GM21381 (cell line): ENCODE data around the gene FDPS.
"Not testable (repeated sequence)": the region's sequence is repeated elsewhere in the genome, so short reads cannot be mapped to it uniquely, and the experiment has no call there.

ENCODE experiments used
- ATAC-seq: cut with Tn5 transposase; IDR thresholded peaks from one replicate; pipeline ENCODE4 v1.9.1; 2021; ENCODE audit warnings: mild to moderate bottlenecking, moderate library complexity; ENCODE audit not compliant: unreplicated experiment

Gene FDPS

DNA sequence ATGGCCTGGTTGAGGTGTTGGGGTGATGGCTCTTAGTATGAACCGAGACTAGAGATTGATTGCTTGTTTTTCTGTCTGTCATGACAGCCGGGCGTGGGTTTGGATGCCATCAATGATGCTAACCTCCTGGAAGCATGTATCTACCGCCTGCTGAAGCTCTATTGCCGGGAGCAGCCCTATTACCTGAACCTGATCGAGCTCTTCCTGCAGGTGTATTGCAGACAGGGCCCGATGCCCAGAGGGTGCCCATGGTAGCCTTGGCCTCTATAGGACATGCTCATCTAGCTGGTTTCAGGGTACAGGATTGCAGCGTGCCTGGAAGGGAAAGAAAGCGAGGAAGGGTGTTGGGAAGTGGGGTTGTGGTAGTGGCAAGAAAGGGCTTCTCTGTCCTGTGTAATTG, 9.4 kb downstream of the FDPS start:
- no peak for ATAC-seq

DNA sequence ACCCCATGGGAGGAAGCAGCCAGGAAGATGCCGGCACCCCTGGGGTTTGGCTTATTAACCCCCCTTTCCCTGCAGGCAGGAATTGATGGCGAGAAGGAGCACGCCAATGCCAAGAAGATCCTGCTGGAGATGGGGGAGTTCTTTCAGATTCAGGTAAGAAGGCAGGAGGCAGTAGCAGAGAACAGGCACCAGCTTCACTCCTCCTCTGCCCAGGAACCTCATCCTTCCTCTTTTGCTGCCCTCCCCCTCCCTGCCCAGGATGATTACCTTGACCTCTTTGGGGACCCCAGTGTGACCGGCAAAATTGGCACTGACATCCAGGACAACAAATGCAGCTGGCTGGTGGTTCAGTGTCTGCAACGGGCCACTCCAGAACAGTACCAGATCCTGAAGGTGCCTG, 10.9 kb downstream of the FDPS start:
- ATAC-seq: no peak

- ATAC-seq: no peak
Observed at GRCh38 chr1:155320252-155320651, 11.6 kb downstream of the FDPS start.

DNA sequence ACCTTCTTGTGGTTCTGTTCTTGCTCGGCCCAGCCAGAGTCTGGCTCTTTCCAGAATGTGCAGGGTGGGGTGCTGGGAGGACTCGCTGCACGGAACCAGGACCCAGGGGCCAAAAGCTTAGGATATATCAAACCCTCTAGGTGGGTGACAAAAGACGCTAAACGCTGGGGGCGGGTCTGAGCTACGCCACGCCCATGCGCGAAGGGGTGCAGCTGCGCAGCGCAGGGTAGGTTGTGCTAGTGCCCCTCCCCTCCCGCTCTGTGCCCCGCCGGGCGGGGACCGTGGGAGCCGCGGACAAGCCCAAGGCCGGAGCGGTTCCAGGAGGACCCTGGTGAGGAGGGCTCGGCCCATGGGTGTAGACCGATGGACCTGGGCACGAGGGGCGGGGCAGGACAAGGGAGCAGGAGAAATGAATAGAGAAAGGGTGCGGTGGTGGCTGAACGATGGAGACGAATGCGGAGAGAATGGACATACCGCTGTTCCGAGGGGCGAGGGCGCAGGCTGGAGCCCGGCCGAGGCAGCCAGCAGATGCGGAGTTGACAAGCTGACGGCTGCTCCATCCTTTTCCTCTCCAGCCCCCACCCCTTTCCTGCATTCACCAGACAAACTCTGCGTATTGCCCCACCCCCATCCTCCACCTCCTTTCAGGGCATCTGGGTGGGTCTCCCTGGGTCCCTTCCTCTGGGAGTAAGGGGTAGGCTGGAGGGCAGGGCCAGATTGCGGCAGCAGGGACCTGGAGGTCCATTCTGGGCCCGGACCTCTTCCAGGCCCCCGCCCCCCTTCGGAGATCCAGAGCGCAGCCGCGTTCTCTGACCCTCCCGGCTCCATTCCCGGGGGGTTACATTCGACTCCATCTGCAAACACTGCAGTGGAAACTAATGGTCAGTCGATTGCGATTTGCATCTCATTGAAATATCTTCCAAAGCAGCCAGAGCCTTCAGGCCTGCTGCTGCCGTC, 12.3 kb downstream of the FDPS start, which contains the start of gene RUSC1:
TSS of gene RUSC1 (plus strand) at position 234 of the 957 bp plus-strand sequence. CDS start 880 bp downstream, outside the sequence.
- no peak for ATAC-seq

DNA sequence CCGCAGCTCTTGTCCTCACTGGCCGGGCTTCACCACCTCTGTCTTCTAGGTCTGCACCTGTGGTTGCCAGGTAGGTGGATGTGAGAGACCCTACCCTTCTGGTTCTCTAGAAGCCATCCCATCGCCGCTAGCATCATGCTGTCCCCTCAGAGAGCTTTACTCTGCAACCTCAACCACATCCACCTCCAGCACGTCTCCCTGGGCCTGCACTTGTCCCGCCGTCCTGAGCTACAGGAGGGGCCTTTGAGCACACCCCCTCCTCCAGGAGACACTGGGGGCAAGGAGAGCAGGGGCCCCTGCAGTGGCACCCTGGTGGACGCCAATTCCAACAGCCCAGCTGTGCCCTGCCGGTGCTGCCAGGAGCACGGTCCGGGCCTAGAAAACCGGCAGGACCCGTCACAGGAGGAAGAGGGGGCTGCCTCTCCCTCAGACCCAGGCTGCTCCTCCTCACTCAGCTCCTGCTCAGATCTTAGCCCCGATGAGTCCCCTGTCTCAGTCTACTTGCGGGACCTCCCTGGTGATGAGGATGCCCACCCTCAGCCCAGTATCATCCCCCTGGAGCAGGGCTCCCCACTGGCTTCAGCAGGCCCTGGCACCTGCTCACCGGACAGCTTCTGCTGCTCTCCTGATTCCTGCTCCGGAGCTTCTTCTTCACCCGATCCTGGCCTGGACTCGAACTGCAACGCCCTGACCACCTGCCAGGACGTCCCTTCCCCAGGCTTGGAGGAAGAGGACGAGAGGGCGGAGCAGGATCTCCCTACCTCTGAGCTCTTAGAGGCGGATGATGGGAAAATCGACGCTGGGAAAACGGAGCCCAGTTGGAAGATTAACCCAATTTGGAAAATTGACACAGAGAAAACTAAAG, 13.2 kb downstream of the FDPS start:
- no peak for ATAC-seq

DNA sequence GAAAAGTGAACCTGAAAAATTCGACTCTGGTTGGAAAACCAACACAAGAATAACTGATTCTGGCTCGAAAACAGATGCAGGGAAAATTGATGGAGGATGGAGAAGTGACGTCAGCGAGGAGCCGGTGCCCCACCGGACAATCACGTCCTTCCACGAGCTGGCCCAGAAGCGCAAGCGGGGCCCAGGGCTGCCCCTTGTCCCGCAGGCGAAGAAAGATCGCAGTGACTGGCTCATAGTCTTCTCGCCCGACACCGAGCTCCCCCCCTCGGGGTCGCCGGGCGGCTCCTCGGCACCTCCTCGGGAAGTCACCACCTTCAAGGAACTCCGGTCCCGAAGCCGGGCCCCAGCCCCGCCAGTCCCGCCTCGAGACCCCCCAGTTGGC, 13.9 kb downstream of the FDPS start:
- no peak for ATAC-seq

GRCh38 chr1:155322953-155323728, 14.5 kb downstream of the FDPS start:
- peak; percentile 40 for ATAC-seq

DNA sequence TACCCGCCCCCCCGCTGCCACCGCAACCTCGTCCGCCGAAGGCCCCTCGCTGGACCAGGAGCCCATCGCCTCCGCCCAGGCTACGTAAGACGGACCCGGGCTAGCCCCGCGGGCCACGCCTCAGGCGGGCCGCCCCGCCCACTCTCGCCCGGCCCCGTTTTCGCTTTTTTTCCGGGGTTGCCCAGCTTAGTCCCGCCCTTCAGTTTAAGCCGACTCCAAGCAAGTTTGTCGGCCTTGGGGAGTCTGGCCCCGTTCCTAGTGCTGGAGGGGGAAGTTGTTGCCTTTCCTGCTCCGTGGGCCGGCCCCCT, 15.0 kb downstream of the FDPS start:
- ATAC-seq: peak; percentile 39

- peak; percentile 57 for ATAC-seq
Observed at GRCh38 chr1:155324037-155324716, 15.5 kb downstream of the FDPS start.

- no peak for ATAC-seq
Observed at GRCh38 chr1:155324717-155325602, 16.3 kb downstream of the FDPS start.

GRCh38 chr1:155325603-155325893, 16.9 kb downstream of the FDPS start:
- ATAC-seq: no peak

GRCh38 chr1:155326020-155326526, 17.4 kb downstream of the FDPS start:
- ATAC-seq: no peak

DNA sequence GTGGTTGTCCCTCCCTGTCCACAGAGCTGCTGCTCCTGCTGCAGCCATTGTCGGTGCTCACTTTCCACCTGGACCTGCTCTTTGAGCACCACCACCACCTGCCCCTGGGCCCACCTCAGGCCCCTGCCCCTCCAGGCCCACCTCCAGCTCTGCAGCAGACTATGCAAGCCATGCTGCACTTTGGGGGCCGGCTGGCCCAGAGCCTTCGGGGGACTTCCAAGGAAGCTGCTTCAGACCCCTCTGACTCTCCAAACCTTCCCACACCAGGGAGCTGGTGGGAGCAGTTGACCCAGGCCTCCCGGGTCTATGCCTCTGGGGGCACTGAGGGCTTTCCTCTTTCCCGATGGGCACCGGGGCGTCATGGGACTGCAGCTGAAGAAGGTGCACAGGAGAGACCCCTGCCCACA, 18.0 kb downstream of the FDPS start:
- no peak for ATAC-seq

DNA sequence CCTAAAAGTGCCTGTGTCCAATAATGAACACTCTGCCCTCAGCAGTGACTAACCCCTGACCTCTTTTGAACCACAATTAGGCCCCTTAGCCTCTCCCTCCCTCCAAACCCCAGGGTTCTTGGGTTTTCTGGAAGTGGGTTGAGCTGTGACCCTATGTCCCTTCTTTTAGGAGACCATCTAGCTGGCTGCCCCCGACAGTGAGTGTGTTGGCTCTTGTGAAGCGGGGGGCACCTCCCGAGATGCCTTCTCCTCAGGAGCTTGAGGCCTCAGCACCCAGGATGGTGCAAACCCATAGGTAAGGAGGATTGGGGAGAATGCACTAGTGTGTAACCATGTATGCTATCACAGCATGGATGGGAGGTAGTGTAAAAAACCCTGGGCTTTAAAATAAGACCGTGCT, 19.3 kb downstream of the FDPS start:
- no peak for ATAC-seq

- ATAC-seq: not testable (repeated sequence)
Observed at GRCh38 chr1:155328856-155329255, 20.2 kb downstream of the FDPS start.

- ATAC-seq: no peak
Observed at GRCh38 chr1:155329980-155330598, 21.4 kb downstream of the FDPS start.

- no peak for ATAC-seq
Observed at GRCh38 chr1:155334962-155335361, 26.3 kb downstream of the FDPS start.

- no peak for ATAC-seq
Observed at GRCh38 chr1:155339515-155340097, 30.9 kb downstream of the FDPS start.

- no peak for ATAC-seq
Observed at GRCh38 chr1:155342842-155343241, 34.2 kb downstream of the FDPS start.
